Measurements from ENCODE around the gene GOLGA5.

GOLGA5 gene

DNA sequence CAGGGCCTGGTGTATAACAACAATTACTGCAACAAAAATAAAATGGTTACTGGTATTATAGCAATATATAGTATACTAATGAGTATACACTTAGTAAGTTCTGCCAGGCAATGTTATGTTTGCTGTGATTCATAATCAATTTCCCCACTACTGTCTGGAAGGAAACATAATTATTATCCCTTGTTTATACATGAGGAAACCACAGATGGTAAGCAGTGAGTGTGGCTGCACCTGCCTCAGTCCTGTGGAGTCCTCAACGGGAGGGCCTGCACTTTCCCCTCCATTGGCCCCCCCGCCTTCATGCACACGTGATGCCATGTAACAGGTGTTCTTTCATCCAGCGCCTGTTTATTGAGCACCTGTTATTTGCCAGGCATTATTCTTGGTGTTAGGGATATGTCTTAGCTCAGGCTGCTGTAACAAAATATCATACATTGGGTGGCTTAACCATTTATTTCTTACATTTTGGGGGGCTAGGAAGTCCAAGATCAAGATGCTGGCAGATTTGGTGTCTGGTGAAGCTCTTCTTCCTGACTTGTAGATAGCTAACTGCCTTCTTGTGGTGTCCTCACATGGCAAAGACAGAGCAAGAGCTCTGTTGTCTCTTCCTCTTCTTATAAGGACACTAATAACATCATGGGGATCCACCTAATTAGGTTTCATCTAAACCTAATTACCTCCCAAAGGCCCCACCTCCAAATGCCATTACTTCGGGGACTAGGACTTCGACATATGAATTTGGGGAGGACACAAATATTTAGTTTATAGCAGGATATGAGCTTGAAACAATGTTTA lies 69.4 kb downstream of the GOLGA5 start:
- TF ChIP-seq, protein P1, sequence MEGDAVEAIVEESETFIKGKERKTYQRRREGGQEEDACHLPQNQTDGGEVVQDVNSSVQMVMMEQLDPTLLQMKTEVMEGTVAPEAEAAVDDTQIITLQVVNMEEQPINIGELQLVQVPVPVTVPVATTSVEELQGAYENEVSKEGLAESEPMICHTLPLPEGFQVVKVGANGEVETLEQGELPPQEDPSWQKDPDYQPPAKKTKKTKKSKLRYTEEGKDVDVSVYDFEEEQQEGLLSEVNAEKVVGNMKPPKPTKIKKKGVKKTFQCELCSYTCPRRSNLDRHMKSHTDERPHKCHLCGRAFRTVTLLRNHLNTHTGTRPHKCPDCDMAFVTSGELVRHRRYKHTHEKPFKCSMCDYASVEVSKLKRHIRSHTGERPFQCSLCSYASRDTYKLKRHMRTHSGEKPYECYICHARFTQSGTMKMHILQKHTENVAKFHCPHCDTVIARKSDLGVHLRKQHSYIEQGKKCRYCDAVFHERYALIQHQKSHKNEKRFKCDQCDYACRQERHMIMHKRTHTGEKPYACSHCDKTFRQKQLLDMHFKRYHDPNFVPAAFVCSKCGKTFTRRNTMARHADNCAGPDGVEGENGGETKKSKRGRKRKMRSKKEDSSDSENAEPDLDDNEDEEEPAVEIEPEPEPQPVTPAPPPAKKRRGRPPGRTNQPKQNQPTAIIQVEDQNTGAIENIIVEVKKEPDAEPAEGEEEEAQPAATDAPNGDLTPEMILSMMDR (conservative IDR thresholded peaks at IDR 0.05) = no peak
- no peak for TF ChIP-seq ZFX (IDR thresholded peaks at IDR 0.05)

DNA sequence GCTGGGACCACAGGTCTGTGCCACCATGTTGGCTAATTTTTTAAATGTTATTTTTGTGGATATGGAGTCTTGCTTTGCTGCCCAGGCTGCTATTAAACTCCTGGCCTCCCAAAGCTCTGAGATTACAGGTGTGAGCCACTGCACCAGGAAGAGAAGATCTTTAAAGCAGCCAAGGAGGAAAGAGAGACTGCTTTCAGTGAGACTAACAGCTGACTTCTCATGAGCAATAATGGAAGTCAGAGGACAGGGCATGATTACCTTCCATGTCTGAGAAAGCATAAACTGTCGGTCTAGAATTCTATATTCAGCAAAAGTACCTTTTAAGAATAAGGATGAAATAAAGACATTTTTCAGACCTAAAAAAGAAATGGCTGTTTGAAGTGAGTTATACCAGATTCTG lies 71.6 kb downstream of the GOLGA5 start:
- H3K27ac ChIP-seq = no peak overlapping the region
- TF ChIP-seq ZFX (IDR thresholded peaks at IDR 0.05) = no peak
- TF ChIP-seq, protein P1 (conservative IDR thresholded peaks at IDR 0.05) = no peak

More for the DNA sequence above, 69.4 kb downstream of the GOLGA5 start:
- H3K27ac ChIP-seq = no peak overlapping the region

GRCh38 chr14:92866181-92866752 lies 72.2 kb downstream of the GOLGA5 start:
- TF ChIP-seq, protein P1 (conservative IDR thresholded peaks at IDR 0.05) = no peak
- TF ChIP-seq ZFX (IDR thresholded peaks at IDR 0.05) = no peak
- no peak overlapping the region for H3K27ac ChIP-seq

DNA sequence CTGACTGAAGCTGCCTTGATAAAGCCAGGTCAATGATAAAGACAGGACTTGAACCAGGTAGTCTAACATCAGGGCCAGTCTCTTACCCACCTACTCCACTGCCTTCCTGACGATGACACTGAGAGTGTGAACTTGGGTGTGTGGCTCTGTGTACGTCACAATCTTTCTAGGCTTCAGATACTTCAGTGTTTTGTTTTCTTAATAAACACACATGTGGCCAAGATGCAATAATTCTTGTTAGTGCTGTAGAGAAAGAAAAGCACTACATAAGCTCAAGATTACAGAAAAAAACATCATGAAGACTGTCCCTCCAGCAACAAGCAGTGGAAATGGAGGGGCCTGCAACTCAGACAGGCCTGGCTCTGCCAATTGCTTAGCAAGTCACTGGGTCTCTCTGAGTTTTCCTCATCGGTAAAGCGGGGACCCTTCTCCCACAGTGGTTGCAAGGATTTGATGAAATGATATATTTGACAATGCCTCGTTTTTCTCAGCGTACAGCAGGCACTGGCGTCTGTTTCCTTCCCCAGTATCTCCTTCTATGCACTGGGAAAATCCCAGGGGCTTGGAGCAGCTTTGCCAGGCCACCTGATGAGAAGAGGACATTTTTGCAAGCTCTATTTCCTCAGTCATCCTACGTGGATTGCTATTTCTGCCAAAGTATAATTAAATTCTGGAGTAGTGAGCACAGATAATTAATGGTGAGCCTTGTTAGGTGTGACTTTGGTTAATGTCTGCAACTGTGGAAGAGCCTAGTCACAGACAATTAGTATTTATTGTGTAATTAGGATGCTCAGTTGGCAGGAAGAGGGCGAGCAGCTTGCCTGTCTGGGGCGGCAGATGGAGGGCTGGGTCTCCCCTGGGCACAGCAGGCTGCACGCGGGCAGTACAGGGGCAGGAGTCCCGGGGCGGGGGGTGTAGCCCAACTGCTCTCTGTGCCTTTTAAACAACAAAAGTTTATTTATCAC lies 73.1 kb downstream of the GOLGA5 start:
- TF ChIP-seq, protein P1 (conservative IDR thresholded peaks at IDR 0.05) = no peak
- no peak for TF ChIP-seq ZFX (IDR thresholded peaks at IDR 0.05)
- no peak overlapping the region for H3K27ac ChIP-seq

- no peak for TF ChIP-seq ZFX (IDR thresholded peaks at IDR 0.05)
- TF ChIP-seq, protein P1 (conservative IDR thresholded peaks at IDR 0.05) = no peak
- no peak overlapping the region for H3K27ac ChIP-seq
These were observed 81.0 kb downstream of the GOLGA5 start for GRCh38 chr14:92874962-92875661.

DNA sequence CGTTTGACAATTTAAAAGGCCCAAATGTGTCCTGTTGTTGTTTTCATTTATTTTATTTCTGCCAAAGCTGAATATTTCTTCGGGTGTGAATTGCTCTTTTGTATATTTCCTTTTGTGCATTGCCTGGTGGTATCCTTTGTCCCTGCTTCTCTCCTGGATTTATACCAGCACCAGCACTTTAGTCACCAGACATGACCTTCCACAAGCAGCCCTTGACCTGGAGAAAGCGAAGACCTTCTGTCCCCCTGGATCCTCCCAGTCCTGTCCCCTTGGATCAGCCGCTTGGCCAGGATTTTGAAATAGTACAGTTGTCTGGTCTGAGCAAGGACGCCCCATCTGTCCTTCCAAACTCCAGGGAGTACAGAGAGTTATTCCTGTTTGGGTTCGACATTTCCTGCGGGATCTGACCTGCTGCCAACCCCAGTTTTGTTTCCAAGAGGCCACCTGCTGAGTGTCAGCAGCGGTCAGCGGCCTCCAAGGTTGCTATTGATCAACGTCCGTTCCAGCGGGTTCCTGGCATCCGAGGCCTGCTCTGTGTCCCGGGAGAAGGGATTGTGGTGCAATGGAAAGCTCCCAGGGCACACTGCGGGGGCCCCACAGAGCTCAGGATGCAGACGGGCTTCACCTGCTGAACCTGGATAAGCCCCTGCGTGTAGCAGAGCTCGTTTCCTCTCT lies 83.8 kb downstream of the GOLGA5 start:
- TF ChIP-seq, protein P1 (conservative IDR thresholded peaks at IDR 0.05) = no peak
- no peak for TF ChIP-seq ZFX (IDR thresholded peaks at IDR 0.05)
- no peak overlapping the region for H3K27ac ChIP-seq
